Measurements from ENCODE around the gene P2RY14.

- no peak for TF ChIP-seq EZH2phosphoT487 (IDR thresholded peaks at IDR 0.05; ENCODE audit: low read depth)
- no peak for TF ChIP-seq CTCF (IDR thresholded peaks at IDR 0.05; ENCODE audit: low read depth, low read length)
These were observed 34.6 kb upstream of the P2RY14 start for GRCh38 chr3:151312972-151313371.
